Measurements from ENCODE around the gene OSGIN1.

The OSGIN1 gene

GRCh38 chr16:83937922-83938885 lies 14.8 kb upstream of the OSGIN1 start:
- H3K27ac ChIP-seq (ENCODE audit: extremely low read depth, low read depth, low read length): no peak overlapping the region
- H3K4me1 ChIP-seq (ENCODE audit: control insufficient read depth, insufficient read depth, low read length): no peaks in the 10 kb centered on the region; the same call in 1 of the 2 replicates
- ChIA-PET POLR2A (no interaction called here), CTCF (interaction anchor here (0.6 to 4.3 kb wide), 5 partner anchors 11 to 127 kb away, joined by 3 to 29 read pairs (median 4); no protein-coding TSS in a partner anchor)
- H3K4me3 ChIP-seq (ENCODE audit: low read depth, low read length): no peak overlapping the region
- TF ChIP-seq ZBTB20 (tag by site-specific recombination; IDR thresholded peaks at IDR 0.05) (no peak), EGR2 (tag by site-specific recombination; IDR thresholded peaks at IDR 0.05; ENCODE audit: low read depth) (peak; percentile 45)
- H3K36me3 ChIP-seq (ENCODE audit: control insufficient read depth in 2 of 2, insufficient read depth in 1 of 2, low read length in 2 of 2): no peaks in the 10 kb centered on the region
- no peaks in the 10 kb centered on the region for H3K9me3 ChIP-seq (ENCODE audit: control insufficient read depth, insufficient read depth, low read depth, low read length)

GRCh38 chr16:83939266-83939855 lies 13.7 kb upstream of the OSGIN1 start:
- ChIA-PET CTCF (interaction anchor here (1.5 to 4.3 kb wide), 2 partner anchors 12 to 17 kb away, joined by 4 to 29 read pairs; no protein-coding TSS in a partner anchor), POLR2A (no interaction called here)
- no peak overlapping the region for H3K27ac ChIP-seq (ENCODE audit: extremely low read depth, low read depth, low read length)
- no peaks in the 10 kb centered on the region for H3K36me3 ChIP-seq (ENCODE audit: control insufficient read depth in 2 of 2, insufficient read depth in 1 of 2, low read length in 2 of 2)
- no peaks in the 10 kb centered on the region for H3K9me3 ChIP-seq (ENCODE audit: control insufficient read depth, insufficient read depth, low read depth, low read length)
- no peaks in the 10 kb centered on the region; the same call in 1 of the 2 replicates for H3K4me1 ChIP-seq (ENCODE audit: control insufficient read depth, insufficient read depth, low read length)
- no peak overlapping the region for H3K4me3 ChIP-seq (ENCODE audit: low read depth, low read length)
- TF ChIP-seq ZNF211 (tag by site-specific recombination; IDR thresholded peaks at IDR 0.05; ENCODE audit: low read depth) (no peak), ZNF571 (tag by site-specific recombination; IDR thresholded peaks at IDR 0.05) (no peak), KLF17 (tag by site-specific recombination; IDR thresholded peaks at IDR 0.05) (no peak), ZNF311 (tag by site-specific recombination; IDR thresholded peaks at IDR 0.05; ENCODE audit: borderline replicate concordance) (no peak), KLF7 (tag by site-specific recombination; IDR thresholded peaks at IDR 0.05; ENCODE audit: borderline replicate concordance) (no peak), ZNF645 (tag by site-specific recombination; IDR thresholded peaks at IDR 0.05) (no peak), ELK4 (IDR thresholded peaks at IDR 0.05; ENCODE audit: borderline replicate concordance, low read depth, low read length) (no peak), ZNF10 (tag by site-specific recombination; IDR thresholded peaks at IDR 0.05) (no peak), CTCF (tag by site-specific recombination; IDR thresholded peaks at IDR 0.05) (no peak), ZNF121 (tag by site-specific recombination; IDR thresholded peaks at IDR 0.05) (no peak), SP7 (tag by site-specific recombination; IDR thresholded peaks at IDR 0.05) (no peak), SP2 (tag by site-specific recombination; IDR thresholded peaks at IDR 0.05) (no peak), TSHZ1 (tag by site-specific recombination; IDR thresholded peaks at IDR 0.05; ENCODE audit: borderline replicate concordance) (no peak), AEBP2 (tag by site-specific recombination; IDR thresholded peaks at IDR 0.05; ENCODE audit: borderline replicate concordance) (no peak), BCL6B (tag by site-specific recombination; IDR thresholded peaks at IDR 0.05) (no peak), ZNF501 (tag by site-specific recombination; IDR thresholded peaks at IDR 0.05) (no peak), KLF10 (tag by site-specific recombination; IDR thresholded peaks at IDR 0.05) (no peak)
